ENCODE data around the gene SIRPB2. TPM values are rescaled to one million over a fixed set of nuclear protein-coding genes. Genes with fewer than 3 reads are reported as not detected.

SIRPB2 gene
- total RNA-seq = 1 to 10 TPM in 2 of 4 donors, under 1 TPM in 1, not detected in 1; under 0.01 to 2.9 (median 1.7) TPM

DNA sequence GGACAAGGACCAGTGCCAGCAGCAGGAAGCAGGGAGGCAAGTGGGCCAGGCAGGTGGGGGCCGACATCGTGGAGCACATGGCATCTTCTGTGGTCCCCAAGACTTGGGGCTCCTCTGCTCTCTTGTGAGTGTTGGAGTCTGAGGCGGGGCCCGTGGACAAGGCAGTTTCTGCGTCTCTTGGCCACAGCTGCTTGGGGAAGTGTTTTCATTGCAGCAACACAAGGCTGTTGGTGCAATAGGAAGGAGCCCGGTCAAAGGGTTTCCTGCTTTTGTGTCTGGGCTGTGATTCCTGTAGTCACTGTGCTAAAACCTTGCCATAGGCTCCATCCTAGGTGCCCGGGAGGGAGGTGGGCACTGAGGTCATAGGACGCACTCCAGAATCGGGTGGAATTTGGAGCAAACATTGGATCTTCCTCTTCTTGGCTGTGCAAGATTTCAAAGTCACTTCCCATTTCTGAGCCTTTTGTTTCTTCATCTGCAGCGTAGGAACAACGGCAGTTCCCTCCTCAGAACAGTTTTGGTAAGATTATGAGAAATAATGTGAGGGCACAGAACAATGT lies at the start of gene SIRPB2:
TSS of gene SIRPB2 (minus strand) at position 140 of the 560 bp plus-strand sequence. CDS start at position 79, 61 bp downstream.
- Histone ChIP-seq H3K27ac (peak within 1 kb of the TSS; percentile 0 to 21), H3K27me3 (no peaks in the 10 kb centered on the region), H3K4me1 (no peaks in the 10 kb centered on the region), H3K4me3 (no peak within 1 kb of the TSS), H3K9me3 (no peaks in the 10 kb centered on the region), H3K36me3 (no peaks in the 10 kb centered on the region)
- no peak for TF ChIP-seq POLR2A (IDR thresholded peaks at IDR 0.05)
- TF ChIP-seq, protein P1, sequence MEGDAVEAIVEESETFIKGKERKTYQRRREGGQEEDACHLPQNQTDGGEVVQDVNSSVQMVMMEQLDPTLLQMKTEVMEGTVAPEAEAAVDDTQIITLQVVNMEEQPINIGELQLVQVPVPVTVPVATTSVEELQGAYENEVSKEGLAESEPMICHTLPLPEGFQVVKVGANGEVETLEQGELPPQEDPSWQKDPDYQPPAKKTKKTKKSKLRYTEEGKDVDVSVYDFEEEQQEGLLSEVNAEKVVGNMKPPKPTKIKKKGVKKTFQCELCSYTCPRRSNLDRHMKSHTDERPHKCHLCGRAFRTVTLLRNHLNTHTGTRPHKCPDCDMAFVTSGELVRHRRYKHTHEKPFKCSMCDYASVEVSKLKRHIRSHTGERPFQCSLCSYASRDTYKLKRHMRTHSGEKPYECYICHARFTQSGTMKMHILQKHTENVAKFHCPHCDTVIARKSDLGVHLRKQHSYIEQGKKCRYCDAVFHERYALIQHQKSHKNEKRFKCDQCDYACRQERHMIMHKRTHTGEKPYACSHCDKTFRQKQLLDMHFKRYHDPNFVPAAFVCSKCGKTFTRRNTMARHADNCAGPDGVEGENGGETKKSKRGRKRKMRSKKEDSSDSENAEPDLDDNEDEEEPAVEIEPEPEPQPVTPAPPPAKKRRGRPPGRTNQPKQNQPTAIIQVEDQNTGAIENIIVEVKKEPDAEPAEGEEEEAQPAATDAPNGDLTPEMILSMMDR (IDR thresholded peaks at IDR 0.05) = no peak
- peak in 1 of 2 donors; percentile 42 for DNase-seq
- intact Hi-C loops (cut with DNase I; ENCODE audit: low total_unique reads) = no loop called here

DNA sequence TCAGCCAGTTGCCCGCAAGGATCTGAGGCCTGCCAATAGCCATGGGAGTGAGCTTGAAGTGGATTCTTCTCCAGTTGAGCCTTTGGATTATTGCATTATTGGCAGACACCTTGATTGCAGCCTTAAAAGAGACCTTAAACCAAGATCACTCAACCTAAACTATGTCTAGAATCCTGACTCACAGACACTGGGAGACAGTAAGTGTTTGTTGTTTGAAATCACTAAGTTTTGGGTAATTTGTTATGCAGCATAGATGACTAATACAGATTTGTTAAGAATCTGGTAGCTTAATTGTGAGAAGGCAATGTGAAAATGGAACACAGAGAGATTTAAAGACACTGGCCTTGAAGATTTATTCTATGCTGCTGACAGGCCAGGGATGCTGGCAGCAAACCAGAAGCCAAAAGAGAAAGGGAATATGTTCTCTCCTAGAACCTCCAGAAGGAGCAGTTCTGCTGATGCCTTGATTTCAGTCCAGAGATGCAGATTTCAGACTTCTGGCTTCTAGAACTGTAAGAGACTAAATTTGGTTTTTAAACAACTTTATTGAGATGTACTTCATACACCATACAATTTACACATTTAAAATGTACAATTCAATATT lies 48.7 kb upstream of the SIRPB2 start:
- Histone ChIP-seq H3K27ac (no peak overlapping the region), H3K27me3 (no peaks in the 10 kb centered on the region), H3K36me3 (no peaks in the 10 kb centered on the region), H3K9me3 (no peaks in the 10 kb centered on the region), H3K4me1 (no peaks in the 10 kb centered on the region), H3K4me3 (no peak overlapping the region)
- no peak for DNase-seq
- intact Hi-C loops (cut with DNase I; ENCODE audit: low total_unique reads) = no loop called here
- TF ChIP-seq POLR2A (IDR thresholded peaks at IDR 0.05) = no peak
- TF ChIP-seq, protein P1 (IDR thresholded peaks at IDR 0.05) = no peak

DNA sequence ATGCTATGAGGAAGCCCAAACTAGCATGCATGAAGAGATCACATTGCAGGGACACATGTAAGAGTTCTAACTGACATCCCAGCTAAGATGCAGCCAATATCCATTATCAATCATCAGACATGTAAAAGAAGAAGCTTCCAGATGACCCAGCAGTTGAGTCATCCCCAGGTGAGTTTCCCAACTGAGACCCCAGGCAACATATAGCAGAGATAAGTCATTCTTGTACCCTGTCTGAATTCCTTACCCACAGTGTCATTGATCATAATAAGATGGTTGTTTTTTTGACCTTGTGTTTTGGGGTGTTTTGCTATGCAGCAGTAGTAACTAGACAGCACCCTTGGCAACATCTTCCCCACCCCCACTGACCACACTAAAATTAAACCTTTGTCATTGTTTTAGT lies 47.4 kb upstream of the SIRPB2 start:
- DNase-seq = no peak
- Histone ChIP-seq H3K27ac (no peak overlapping the region), H3K4me1 (no peaks in the 10 kb centered on the region), H3K36me3 (no peaks in the 10 kb centered on the region), H3K4me3 (no peak overlapping the region), H3K27me3 (no peaks in the 10 kb centered on the region), H3K9me3 (no peaks in the 10 kb centered on the region)
- no peak for TF ChIP-seq POLR2A (IDR thresholded peaks at IDR 0.05)
- TF ChIP-seq, protein P1 (IDR thresholded peaks at IDR 0.05) = no peak
- intact Hi-C loops (cut with DNase I; ENCODE audit: low total_unique reads) = no loop called here

DNA sequence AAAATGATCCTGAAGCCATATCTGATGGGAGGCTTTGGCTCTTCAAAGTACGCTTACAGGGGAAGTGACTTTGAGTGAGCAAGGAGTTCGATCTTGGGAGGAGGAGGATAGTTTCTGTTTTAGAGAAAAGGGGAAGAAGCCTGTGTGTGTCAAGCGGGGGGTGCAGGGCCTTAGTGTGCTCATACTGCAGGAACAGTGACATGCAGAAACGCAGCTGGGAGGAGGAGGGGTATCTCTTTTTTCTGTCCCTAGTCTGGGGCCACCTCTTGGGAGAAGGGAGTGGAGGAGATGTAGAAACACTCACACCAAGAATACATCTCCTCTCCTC lies 46.5 kb upstream of the SIRPB2 start:
- DNase-seq = peak in 1 of 2 donors; percentile 22
- TF ChIP-seq, protein P1 (IDR thresholded peaks at IDR 0.05) = no peak
- TF ChIP-seq POLR2A (IDR thresholded peaks at IDR 0.05) = no peak
- H3K27me3 ChIP-seq = no peaks in the 10 kb centered on the region
- H3K9me3 ChIP-seq = no peaks in the 10 kb centered on the region
- H3K27ac ChIP-seq = no peak overlapping the region
- no peaks in the 10 kb centered on the region for H3K36me3 ChIP-seq
- intact Hi-C loops (cut with DNase I; ENCODE audit: low total_unique reads) = no loop called here
- H3K4me3 ChIP-seq = no peak overlapping the region
- H3K4me1 ChIP-seq = no peaks in the 10 kb centered on the region

DNA sequence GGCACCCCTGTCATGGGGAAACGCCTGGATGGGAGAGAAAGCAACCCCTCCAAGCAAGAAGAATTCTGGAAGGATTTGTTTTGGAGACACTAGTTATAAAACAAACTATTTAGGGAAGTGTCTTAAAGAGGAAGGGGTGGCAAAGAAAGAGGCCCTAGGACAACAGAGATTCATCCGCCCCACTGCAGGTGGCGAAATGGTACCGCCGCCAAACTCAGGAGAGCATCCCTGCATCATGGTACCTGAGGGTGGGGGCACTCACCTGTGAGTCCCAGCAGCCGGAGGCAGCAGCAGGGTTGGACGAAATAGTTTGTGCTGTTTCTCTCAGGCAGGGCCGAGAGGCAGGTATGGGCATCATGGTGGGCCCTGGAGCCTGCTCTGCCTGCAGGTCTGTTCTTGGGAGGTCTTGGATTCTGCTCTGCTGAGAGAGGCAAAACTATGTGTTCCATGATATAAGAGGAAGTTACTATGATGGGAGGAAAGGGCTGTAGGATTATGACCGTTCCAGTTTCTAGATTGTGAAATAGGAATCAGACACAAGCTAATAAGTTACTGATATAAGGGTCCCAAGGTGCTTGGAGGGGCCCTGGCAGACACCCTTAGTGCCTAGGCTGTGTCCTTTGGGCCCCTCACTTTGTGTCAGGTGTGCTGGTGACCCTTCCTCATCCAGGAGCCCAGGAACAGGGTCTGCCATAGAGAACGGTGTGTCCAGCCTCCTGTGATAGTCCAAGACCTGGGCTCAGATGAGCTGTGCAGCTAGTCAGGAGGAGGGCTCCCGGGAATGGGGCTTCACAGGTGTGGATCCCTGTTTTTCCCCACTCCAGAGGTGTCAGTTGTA lies 45.9 kb upstream of the SIRPB2 start:
- H3K27ac ChIP-seq = no peak overlapping the region
- H3K4me1 ChIP-seq = no peaks in the 10 kb centered on the region
- no peaks in the 10 kb centered on the region for H3K36me3 ChIP-seq
- no peaks in the 10 kb centered on the region for H3K9me3 ChIP-seq
- no peak overlapping the region for H3K4me3 ChIP-seq
- intact Hi-C loops (cut with DNase I; ENCODE audit: low total_unique reads) = no loop called here
- DNase-seq = no peak
- no peak for TF ChIP-seq POLR2A (IDR thresholded peaks at IDR 0.05)
- TF ChIP-seq, protein P1 (IDR thresholded peaks at IDR 0.05) = no peak
- H3K27me3 ChIP-seq = no peaks in the 10 kb centered on the region
